PFSK-1 (cell line): ENCODE data around the gene AP4S1.

Source experiments
- FOXP2 ChIP-seq: optimal IDR thresholded peaks from 2 replicates; pipeline ENCODE3; 2011; ENCODE audit warnings: borderline replicate concordance, control low read depth, inconsistent platforms; ENCODE audit not compliant: insufficient read depth; ENCODE audit errors: extremely low read length, extremely low read depth
- POLR2AphosphoS5 ChIP-seq: IDR thresholded peaks from 2 replicates; pipeline ENCODE4 v1.6.1; 2012; ENCODE audit warnings: low read depth, mild to moderate bottlenecking, control low read depth, low read length, moderate library complexity
- SIN3A ChIP-seq: IDR thresholded peaks from 2 replicates; pipeline ENCODE4 v1.6.1; 2012; ENCODE audit warnings: mild to moderate bottlenecking, low read length, moderate library complexity, borderline replicate concordance; ENCODE audit not compliant: insufficient read depth
- TAF1 ChIP-seq: IDR thresholded peaks from 2 replicates; pipeline ENCODE4 v1.6.1; 2012; ENCODE audit warnings: low read length, control low read depth, borderline replicate concordance; ENCODE audit not compliant: insufficient read depth
- TF ChIP-seq, protein P1 (sequence below), 2 experiments: IDR thresholded peaks; 2 replicates each; pipeline versions ENCODE4 v1.6.1 to v1.8.0; 2011 to 2012; ENCODE audit warnings: low read depth in 2 of 2, low read length in 2 of 2, control low read depth in 1 of 2, inconsistent platforms in 1 of 2, mild to moderate bottlenecking in 1 of 2, moderate library complexity in 1 of 2; ENCODE audit not compliant: insufficient read depth in 1 of 2

DNA sequence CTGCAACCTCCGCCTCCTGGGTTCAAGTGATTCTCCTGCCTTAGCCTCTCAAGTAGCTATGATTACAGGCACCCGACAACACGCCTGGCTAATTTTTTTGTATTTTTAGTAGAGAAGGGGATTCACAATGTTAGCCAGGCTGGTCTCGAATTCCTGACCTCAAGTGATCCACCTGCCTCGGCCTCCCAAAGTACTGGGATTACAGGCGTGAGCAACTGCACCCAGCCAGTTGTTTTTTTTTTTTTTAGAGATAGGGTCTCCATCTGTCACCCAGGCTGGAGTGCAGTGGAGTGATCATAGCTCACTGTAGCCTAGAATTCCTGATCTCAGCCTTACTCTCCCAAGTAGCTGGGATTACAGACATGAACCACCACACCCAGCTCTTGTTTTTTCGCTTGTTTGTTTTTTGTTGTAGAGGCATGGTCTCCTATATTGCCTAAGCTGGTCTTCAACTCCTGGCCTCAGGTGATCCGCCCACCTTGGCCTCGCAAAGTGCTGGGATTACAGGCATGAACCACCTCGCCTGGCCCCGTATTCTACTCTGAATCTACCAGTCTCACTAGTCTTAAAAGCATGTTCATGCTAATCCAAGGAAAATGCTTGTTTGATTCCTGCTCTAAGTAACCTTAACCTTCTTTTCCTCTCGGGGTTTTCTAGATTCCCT is 32.4 kb downstream of the AP4S1 start:
- no peak for TF ChIP-seq TAF1
- TF ChIP-seq POLR2AphosphoS5: no peak
- TF ChIP-seq, protein P1, sequence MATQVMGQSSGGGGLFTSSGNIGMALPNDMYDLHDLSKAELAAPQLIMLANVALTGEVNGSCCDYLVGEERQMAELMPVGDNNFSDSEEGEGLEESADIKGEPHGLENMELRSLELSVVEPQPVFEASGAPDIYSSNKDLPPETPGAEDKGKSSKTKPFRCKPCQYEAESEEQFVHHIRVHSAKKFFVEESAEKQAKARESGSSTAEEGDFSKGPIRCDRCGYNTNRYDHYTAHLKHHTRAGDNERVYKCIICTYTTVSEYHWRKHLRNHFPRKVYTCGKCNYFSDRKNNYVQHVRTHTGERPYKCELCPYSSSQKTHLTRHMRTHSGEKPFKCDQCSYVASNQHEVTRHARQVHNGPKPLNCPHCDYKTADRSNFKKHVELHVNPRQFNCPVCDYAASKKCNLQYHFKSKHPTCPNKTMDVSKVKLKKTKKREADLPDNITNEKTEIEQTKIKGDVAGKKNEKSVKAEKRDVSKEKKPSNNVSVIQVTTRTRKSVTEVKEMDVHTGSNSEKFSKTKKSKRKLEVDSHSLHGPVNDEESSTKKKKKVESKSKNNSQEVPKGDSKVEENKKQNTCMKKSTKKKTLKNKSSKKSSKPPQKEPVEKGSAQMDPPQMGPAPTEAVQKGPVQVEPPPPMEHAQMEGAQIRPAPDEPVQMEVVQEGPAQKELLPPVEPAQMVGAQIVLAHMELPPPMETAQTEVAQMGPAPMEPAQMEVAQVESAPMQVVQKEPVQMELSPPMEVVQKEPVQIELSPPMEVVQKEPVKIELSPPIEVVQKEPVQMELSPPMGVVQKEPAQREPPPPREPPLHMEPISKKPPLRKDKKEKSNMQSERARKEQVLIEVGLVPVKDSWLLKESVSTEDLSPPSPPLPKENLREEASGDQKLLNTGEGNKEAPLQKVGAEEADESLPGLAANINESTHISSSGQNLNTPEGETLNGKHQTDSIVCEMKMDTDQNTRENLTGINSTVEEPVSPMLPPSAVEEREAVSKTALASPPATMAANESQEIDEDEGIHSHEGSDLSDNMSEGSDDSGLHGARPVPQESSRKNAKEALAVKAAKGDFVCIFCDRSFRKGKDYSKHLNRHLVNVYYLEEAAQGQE (IDR thresholded peaks at IDR 0.05; ENCODE audit: insufficient read depth in 1 of 2, low read depth in 2 of 2, low read length in 2 of 2): no peak
- no peak for TF ChIP-seq SIN3A
- TF ChIP-seq FOXP2: no peak
